DMS53 treated with DMSO at 0.1 percent for 48 hours (cell line): ENCODE measurements around the gene UTP25.
"Not testable (repeated sequence)": the region's sequence is repeated elsewhere in the genome, so short reads cannot be mapped to it uniquely, and the experiment has no call there.

Experiments used
- DNase-seq: peaks from one replicate; lab custom pipeline; 2025; ENCODE audit not compliant: unreplicated experiment; lab: John Stamatoyannopoulos, UW

Gene UTP25

GRCh38 chr1:209827384-209828262, at the start of gene UTP25:
Gene UTP25, plus strand, starts transcription at chr1:209827972. Its CDS starts 92 bp downstream, at chr1:209828064.
- peak; percentile 95 for DNase-seq

- DNase-seq, result no peak
Measured at GRCh38 chr1:209778102-209778501, 49.7 kb upstream of the UTP25 start.

GRCh38 chr1:209780268-209780667, 47.5 kb upstream of the UTP25 start:
- no peak for DNase-seq

- DNase-seq, result no peak
Measured at GRCh38 chr1:209783386-209783785, 44.4 kb upstream of the UTP25 start.

GRCh38 chr1:209784265-209785169, 43.3 kb upstream of the UTP25 start, which contains the start of gene C1orf74:
Gene C1orf74, minus strand, starts transcription at chr1:209784559. Its CDS starts 925 bp downstream, at chr1:209783634.
- DNase-seq, result peak; percentile 99

- DNase-seq, result no peak
Measured at GRCh38 chr1:209785592-209785991, 42.2 kb upstream of the UTP25 start.

- DNase-seq, result no peak
Measured at GRCh38 chr1:209786146-209786545, 41.6 kb upstream of the UTP25 start.

- no peak for DNase-seq
Measured at GRCh38 chr1:209787551-209787950, 40.2 kb upstream of the UTP25 start.

- no peak for DNase-seq
Measured at GRCh38 chr1:209789245-209789644, 38.5 kb upstream of the UTP25 start.

GRCh38 chr1:209790286-209791193, 37.2 kb upstream of the UTP25 start:
- DNase-seq, result no peak

GRCh38 chr1:209791920-209792319, 35.9 kb upstream of the UTP25 start:
- no peak for DNase-seq

GRCh38 chr1:209793711-209794110, 34.1 kb upstream of the UTP25 start:
- not testable (repeated sequence) for DNase-seq

GRCh38 chr1:209797978-209798639, 29.7 kb upstream of the UTP25 start:
- DNase-seq, result no peak

- no peak for DNase-seq
Measured at GRCh38 chr1:209800984-209801834, 26.6 kb upstream of the UTP25 start.

- DNase-seq, result no peak
Measured at GRCh38 chr1:209802117-209802779, 25.5 kb upstream of the UTP25 start.

GRCh38 chr1:209802780-209803152, 25.0 kb upstream of the UTP25 start:
- DNase-seq, result no peak

- no peak for DNase-seq
Measured at GRCh38 chr1:209803568-209803967, 24.2 kb upstream of the UTP25 start.

GRCh38 chr1:209805341-209805781, 22.4 kb upstream of the UTP25 start:
- DNase-seq, result no peak
